GM19467 (cell line): ENCODE data around the gene DLX2.
"Not testable (repeated sequence)": the region's sequence is repeated elsewhere in the genome, so short reads cannot be mapped to it uniquely, and the experiment has no call there.

Source experiments
- ATAC-seq: cut with Tn5 transposase; IDR thresholded peaks from one replicate; pipeline ENCODE4 v1.9.1; 2021; ENCODE audit warnings: mild to moderate bottlenecking, moderate library complexity; ENCODE audit not compliant: unreplicated experiment

DLX2 gene

DNA sequence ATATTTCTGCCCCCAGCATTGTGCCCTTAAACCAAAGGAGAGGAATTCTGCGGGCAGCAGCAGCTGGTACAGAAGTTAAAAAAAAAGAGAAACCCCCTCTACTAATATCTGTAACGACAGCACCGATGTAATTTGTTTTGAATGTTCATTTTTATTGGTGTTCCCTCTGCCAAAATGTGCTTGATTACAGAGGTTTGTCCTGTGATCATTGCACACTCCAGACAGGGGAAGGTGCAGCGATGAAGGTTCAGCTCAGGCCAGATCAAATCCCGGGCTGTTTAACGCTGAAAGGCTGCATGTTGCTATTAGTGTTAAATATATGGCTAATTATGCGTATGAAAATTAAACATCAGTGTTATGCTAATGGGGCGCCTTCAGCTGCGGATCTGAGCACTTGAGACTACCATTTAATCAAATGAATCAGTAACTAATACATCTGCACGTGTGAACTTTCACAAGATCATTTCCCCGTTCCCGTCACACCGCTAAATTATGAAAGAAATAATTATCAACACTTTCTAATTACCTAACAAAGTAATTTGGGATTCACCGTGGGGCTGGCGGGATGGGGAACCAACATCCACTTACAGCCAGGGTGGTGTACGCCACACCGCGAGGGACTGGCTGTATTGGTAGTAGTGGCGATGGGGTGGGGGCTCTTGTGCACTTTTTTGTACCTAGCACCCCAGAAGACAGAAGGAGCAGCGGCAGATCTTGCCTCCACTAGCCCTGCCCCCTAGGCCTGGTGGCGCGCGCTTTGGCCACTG lies 18.9 kb downstream of the DLX2 start:
- no peak for ATAC-seq

- ATAC-seq = no peak
Observed at GRCh38 chr2:172082944-172083627, 19.6 kb downstream of the DLX2 start.

GRCh38 chr2:172082105-172082943 lies 20.4 kb downstream of the DLX2 start:
- ATAC-seq = no peak

DNA sequence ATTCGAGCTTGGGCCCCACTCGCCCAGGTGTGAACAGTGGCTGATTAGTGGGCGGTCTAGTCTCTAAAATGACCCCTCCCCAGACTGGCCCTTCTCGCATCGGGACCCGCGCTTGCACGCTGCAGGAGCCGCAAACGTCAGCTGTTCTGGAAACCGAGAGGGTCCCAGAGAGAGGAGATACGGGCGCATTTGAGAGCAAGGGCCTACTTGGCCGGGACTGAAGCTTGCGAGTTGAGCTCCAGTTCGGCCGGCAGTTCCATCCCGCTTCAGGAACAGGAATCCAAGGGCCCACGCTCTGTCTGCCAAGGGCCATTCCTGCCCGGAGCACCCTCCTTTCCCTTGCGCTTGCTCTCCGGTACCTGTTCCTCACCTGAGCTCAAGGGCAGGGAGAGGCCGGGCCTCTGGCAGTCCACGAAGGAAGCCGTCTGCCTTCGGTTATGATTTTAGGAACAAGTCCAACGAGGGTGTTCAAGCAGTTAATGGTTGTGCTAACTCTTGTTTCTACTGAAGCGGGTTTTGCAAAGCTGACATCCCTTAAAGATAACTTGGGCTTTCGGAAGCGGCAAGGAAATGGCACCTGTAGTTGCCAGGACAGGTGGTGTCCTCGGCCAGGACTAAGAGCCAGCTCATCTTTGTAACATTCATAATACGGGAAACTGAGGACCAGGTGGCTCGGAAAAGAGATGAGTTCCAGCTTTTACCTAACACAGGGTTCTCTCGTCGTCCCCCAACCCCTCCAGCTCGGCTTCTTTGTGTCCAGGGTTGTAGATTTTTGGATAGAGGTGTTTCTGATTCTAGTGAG lies 21.3 kb downstream of the DLX2 start:
- ATAC-seq = no peak

DNA sequence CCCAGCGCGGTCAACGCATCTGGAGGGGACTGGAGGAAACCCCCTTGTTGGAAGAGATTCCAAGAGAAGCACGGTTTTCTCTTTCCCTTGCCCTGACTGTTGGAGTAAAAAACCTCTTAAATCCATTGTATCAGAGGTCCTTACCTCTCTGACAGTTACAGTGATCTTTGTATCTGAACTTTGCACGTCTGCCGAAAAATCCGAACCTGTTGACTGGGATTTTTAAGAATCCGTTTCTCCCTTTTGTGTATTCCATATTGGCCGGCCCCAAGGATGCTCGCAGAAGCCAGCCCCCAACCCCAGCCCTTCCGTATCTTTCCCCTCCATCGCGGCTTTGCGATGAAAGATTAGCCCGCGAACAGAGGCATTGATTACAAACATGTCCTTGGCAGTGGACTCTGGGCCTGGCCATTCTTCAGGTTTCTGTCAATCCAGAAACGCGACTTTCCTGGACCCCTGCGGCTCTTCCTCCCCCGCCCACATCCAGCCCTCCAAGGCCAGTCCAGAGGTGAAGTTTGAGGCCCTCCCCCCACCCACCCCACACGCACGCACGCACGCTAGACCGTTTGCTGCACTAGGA lies 22.0 kb downstream of the DLX2 start:
- no peak for ATAC-seq

DNA sequence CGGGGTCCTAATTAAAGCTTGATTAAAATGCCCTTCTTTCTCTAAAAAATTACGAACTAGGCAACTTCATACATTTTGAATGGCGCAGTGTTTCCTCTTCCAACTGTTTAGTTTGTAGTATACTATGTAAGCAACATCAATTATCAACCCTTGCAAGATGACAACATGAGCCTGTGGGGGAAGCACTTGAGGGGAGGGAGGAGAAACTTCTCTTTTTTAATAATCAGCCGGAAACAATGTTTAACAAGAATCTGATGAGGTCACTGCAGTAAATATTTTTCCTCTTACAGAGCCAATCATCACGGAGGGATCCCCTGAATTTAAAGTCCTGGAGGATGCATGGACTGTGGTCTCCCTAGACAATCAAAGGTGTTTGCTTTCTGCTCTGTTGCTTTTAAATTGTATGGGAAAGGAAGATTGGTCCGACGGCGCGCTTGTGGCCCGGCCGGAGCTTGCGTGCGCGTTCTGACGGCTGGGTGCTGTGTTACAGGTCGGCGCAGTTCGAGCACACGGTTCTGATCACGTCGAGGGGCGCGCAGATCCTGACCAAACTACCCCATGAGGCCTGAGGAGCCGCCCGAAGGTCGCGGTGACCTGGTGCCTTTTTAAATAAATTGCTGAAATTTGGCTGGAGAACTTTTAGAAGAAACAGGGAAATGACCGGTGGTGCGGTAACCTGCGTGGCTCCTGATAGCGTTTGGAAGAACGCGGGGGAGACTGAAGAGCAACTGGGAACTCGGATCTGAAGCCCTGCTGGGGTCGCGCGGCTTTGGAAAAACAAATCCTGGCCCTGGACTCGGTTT lies 22.7 kb downstream of the DLX2 start:
- no peak for ATAC-seq

DNA sequence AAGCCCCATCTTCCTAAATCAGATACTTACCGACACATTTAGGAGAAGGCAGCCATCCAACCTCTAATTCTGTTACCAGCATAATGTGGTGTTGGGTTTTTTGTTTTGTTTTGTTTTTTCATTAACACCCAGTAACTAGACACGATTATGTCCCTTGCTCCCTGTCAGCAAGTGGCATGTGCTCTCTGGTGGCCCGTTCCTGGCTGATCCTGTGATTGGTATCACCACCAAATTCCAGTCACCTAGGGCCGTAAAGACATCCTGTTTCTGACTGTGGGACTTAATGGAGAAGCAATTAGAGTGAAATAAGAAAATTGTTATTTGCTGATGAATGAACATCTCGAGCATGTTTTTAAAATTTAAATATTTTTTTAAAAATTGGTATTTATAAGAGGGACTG lies 23.3 kb downstream of the DLX2 start:
- ATAC-seq = no peak

DNA sequence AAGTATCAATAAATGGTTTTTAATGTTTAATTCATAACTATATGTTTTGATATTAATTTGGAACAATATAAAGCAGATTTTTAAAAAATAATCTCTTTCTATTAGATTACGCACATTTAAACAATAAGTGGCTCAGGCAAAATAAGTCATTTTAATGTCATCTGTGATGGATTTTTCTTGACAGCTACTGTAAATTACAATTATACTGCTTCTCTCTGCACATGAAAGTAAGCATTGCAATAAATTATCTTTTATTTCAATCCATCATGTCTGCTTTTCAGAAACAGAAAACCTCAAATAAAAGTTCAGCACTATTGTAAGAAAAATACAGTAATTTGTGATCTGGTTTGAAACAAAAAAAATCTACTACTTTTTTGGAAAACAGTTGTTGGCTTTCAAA lies 28.4 kb downstream of the DLX2 start:
- no peak for ATAC-seq

DNA sequence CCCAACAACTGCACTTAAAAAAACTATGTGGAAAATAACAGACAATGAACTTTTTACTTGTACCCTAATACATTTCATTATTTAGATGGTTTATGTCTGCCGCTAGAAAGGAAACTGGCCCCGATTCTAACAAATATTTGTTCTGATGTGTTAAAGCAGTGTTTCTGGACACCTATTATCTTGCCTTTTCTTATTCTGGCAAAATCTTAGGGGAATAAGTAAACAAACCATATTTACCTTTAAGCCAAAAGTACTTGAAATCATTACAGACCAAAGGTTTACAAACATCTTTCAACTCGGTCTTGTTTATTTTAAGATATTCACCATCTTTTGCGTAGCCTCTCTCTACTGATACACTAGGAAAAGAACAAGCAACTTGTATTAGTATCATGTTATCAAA lies 29.2 kb downstream of the DLX2 start:
- no peak for ATAC-seq

- ATAC-seq = no peak
Observed at GRCh38 chr2:172072706-172073105, 30.0 kb downstream of the DLX2 start.

GRCh38 chr2:172072303-172072702 lies 30.4 kb downstream of the DLX2 start:
- no peak for ATAC-seq

DNA sequence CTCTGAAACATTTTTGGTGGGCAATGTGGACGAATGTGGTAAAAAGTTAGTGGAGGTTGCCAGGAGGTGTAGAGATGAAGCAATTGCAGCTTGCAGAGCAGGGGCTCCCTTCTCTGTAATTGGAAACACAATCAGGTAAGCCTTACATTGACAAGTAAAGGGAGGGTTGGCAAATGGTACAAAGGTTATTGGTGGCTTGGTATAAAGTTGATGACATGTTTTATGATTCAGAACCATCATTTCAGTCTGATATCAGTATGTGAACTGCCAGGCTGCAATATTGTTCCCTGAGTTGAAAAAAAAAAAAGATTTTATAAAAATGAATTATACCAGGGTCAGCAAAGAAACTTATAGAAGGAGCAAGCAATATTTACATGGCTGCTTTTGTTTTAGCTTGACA lies 31.8 kb downstream of the DLX2 start:
- no peak for ATAC-seq

GRCh38 chr2:172067905-172068304 lies 34.8 kb downstream of the DLX2 start:
- ATAC-seq = not testable (repeated sequence)

- no peak for ATAC-seq
Observed at GRCh38 chr2:172066394-172066886, 36.3 kb downstream of the DLX2 start.

- no peak for ATAC-seq
Observed at GRCh38 chr2:172065111-172065510, 37.6 kb downstream of the DLX2 start.

GRCh38 chr2:172063446-172063845 lies 39.3 kb downstream of the DLX2 start:
- no peak for ATAC-seq

GRCh38 chr2:172062402-172063004 lies 40.2 kb downstream of the DLX2 start:
- no peak for ATAC-seq

DNA sequence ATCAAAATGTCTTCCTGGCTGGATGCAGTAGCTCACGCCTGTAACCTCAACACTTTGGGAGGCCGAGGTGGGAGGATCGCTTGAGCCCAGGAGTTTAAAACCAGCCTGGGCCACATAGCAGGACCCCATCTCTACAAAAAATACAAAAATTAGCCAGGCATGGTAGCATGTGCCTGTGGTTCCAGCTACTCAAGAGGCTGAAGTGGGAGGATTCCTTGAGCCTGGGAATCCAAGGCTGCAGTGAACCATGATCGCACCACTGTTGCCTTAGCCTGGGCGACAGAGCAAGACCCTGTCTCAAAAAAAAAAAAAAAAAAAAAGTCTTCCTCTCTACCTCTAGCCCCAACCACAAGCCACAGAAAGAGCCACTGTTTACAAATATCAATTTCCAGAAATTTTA lies 42.6 kb downstream of the DLX2 start:
- ATAC-seq = not testable (repeated sequence)

DNA sequence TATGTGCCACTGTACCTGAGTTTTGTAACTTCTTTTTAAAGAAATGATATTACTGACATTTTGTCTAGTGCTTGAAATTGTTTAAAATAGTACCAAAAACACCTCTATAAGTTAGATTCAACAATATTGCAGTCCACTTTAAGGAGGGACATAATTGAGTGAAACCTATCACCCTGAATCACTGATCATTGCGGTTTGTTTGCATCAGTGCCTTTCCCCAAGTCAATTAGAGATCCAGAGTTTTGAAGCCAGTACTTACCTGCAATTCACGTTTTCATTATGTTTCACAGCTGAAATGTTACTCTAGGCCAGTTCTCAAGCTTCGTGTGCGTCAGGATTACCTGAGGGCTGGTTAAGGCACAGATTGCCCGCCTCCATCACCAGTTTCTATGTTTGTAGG lies 44.0 kb downstream of the DLX2 start:
- no peak for ATAC-seq
